ENCODE measurements around the gene ANP32A.

The ANP32A gene

GRCh38 chr15:68743256-68743655, 77.4 kb downstream of the ANP32A start:
- DNase-seq = no peak

GRCh38 chr15:68739390-68740080, 81.2 kb downstream of the ANP32A start:
- no peak for DNase-seq

GRCh38 chr15:68735610-68736009, 85.1 kb downstream of the ANP32A start:
- DNase-seq = no peak

GRCh38 chr15:68734881-68735280, 85.8 kb downstream of the ANP32A start:
- no peak for DNase-seq

GRCh38 chr15:68734352-68734751, 86.3 kb downstream of the ANP32A start:
- no peak for DNase-seq

- DNase-seq = no peak
Observed at GRCh38 chr15:68733666-68734065, 87.0 kb downstream of the ANP32A start.

GRCh38 chr15:68732451-68732850, 88.2 kb downstream of the ANP32A start:
- no peak for DNase-seq

GRCh38 chr15:68730976-68731897, 89.5 kb downstream of the ANP32A start:
- DNase-seq = no peak

- DNase-seq = no peak
Observed at GRCh38 chr15:68730471-68730919, 90.2 kb downstream of the ANP32A start.

- DNase-seq = no peak
Observed at GRCh38 chr15:68729789-68730411, 90.8 kb downstream of the ANP32A start.

Data from stimulated activated CD4-positive, alpha-beta T cell treated with anti-CD3 and anti-CD28 coated beads, Interleukin-4, amount 100 ng/mL, for 4 hours (primary cell).